A673 (cell line): ENCODE measurements around the gene SLC1A7.

ENCODE experiments used
- EZH2 ChIP-seq: fragments of 200-600 bp; sonication (generic); IDR thresholded peaks from 2 replicates; pipeline ENCODE4 v1.6.1; 2017; ENCODE audit warnings: borderline replicate concordance, low read depth, mild to moderate bottlenecking, mixed read lengths, antibody characterized with exemption, low read length; ENCODE audit not compliant: poor library complexity, severe bottlenecking
- TF ChIP-seq, protein P1 (sequence below): fragments of 300-800, 200-600 bp; sonication (generic); conservative IDR thresholded peaks from 2 replicates; pipeline ENCODE4 v1.5.1; 2017; ENCODE audit warnings: low read depth, mild to moderate bottlenecking, antibody characterized with exemption, low read length, moderate library complexity, mixed read lengths

DNA sequence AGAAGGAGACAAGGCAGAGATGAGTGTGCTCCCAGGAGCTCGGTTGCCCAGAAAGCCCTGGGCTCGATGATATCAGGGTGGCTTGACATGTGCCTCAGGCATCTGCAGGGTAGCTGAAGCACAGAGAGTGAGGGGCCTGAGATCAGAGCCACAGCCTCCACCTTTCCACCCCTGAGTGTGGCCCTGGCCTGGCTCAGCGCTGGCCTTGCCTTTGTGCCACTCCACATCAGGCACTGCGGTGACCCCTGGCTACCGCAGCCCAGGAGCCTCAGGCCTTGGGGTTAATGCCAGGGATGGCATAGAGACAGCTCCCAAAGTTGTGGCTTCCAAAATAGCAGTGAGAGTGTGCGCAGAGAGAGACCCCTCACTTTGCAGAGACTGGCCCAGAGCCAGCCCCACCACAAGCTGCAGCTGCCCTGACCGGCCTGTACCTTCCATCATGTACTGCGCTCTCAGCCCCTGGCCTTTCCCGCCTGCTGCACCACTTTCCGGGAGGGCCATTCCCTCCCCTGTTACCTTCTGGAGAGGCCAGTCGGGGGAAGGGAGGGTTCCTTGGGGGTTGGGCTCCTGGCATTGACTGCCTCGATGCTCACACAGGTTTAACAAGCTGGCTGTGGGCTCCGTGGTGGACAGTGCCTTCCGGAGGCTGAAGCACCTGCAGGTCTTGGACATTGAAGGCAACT lies 60.9 kb downstream of the SLC1A7 start:
- TF ChIP-seq, protein P1, sequence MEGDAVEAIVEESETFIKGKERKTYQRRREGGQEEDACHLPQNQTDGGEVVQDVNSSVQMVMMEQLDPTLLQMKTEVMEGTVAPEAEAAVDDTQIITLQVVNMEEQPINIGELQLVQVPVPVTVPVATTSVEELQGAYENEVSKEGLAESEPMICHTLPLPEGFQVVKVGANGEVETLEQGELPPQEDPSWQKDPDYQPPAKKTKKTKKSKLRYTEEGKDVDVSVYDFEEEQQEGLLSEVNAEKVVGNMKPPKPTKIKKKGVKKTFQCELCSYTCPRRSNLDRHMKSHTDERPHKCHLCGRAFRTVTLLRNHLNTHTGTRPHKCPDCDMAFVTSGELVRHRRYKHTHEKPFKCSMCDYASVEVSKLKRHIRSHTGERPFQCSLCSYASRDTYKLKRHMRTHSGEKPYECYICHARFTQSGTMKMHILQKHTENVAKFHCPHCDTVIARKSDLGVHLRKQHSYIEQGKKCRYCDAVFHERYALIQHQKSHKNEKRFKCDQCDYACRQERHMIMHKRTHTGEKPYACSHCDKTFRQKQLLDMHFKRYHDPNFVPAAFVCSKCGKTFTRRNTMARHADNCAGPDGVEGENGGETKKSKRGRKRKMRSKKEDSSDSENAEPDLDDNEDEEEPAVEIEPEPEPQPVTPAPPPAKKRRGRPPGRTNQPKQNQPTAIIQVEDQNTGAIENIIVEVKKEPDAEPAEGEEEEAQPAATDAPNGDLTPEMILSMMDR, result no peak
- no peak for TF ChIP-seq EZH2
